Right ventricle myocardium superior (tissue), 1 donor: ENCODE measurements around the gene VDAC1. TPM values are rescaled to one million over a fixed set of nuclear protein-coding genes. Genes with fewer than 3 reads are reported as not detected.
"Not testable (repeated sequence)": the region's sequence is repeated elsewhere in the genome, so short reads cannot be mapped to it uniquely, and the experiment has no call there.

Experiments
- ATAC-seq: fragments of 200-7000 bp; cut with Tn5 transposase; one replicate; pipeline ENCODE4 v1.9.1; 2020; ENCODE audit warnings: mild to moderate bottlenecking; ENCODE audit not compliant: poor library complexity
- DNase-seq: peaks from one replicate; pipeline ENCODE4 v3.0.0-alpha.2; 2020
- intact Hi-C: fragments of 100-400 bp; cut with DNase I; formaldehyde crosslinking; loops from one replicate; pipeline ENCODE4 v1.11.2; 2022
- total RNA-seq: library from RNA; stranded (reverse); fragmentation: NEBNext Ultra II Directional; extraction: Animal tissue kit (Norgen Biotek cat#: 25700); gene quantifications from one replicate; pipeline ENCODE4 v1.2.1, GENCODE V29; 2021
- donor health status: DM: no; HTN: yes; CAD: no; lungs with severe emphysema.

Gene VDAC1
- total RNA-seq, 1 donor from 2014 or later: 475 TPM

DNA sequence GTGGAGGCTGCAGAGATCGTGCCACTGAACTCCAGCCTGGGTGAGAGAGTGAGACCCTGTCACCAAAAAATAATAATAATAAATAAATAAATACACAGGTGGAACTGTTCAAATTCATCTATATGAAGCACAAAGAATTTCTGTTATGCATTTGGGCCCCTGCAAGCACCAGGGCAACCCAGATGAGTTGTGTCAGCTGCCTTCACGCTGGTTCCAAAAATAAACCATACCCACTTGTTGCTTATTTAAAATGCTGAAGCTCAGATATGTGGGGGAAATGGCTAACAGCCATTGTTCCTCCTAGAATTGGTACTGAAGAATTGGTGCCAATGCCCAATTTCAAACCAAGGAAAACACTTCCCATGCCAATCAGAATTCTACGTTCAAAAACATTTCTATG is 25.8 kb downstream of the VDAC1 start:
- ATAC-seq (peak; percentile 57), DNase-seq (no peak)
- intact Hi-C loops: no loop called here

DNA sequence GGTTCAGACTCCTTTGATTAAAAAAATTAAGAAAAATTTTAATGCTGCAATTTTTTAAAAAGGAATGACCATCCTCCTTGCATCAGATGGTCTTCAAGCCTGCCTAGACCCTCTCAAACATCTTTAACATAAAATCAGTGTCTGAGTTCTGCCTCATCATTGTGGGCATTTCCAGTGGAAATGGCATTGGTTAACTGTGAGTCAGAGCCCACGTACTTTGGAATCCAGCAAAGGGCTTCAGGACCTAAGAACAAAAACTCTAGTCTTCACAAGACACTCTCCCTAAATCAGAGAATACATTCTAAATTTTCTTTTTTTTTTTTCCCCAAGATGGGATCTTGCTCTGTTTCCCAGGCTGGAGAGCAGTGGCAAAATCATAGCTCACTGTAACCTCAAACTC is 26.9 kb downstream of the VDAC1 start:
- ATAC-seq (no peak), DNase-seq (no peak)
- intact Hi-C loops: no loop called here

DNA sequence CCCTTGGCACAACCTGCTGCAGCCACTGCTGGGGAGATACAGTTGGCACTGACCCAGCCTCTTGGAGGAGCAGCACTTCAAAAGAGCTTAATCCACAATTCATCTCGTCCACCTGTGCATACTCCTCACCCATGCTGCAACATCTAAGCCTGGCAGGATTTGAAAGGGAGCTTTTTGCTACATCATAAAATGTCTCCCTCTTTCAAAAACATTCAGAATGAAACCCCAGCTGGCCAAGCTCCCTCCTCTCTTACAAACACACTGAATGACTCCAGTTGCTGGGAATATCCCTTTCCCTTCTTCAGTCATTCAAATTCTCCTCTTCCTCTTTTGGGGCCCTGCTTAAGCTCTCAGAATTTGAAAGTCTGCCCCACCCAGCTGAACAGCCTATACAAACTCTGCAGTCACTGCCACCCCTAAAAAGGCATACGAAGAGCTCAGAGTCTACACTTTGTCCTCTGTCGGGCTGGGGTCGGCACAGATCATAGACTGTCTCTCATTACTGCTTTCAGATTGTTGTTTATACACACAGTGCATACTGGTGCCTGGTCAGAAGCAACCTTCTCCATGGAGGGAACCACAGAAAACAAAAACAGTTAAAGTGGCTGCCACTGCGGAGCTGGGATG is 27.5 kb downstream of the VDAC1 start:
- DNase-seq (no peak), ATAC-seq (peak; percentile 8)
- intact Hi-C loops: no loop called here

DNA sequence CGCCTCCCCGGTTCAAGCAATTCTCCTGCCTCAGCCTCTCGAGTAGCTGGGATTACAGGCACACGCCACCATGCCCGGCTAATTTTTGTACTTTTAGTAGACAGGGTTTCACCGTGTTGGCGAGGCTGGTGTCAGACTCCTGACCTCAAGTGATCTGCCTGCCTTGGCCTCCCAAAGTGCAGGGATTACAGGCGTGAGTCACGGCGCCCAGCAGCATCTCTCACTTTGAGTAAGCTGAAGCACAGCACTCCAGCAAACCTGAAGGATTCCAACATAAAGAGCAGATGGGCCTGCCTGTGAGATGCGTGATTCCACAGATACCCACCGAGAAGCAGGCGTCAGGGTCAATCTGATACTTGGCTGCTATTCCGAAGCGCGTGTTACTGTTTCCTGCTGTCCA is 29.2 kb downstream of the VDAC1 start:
- DNase-seq, intact Hi-C loops, ATAC-seq: not testable (repeated sequence)

DNA sequence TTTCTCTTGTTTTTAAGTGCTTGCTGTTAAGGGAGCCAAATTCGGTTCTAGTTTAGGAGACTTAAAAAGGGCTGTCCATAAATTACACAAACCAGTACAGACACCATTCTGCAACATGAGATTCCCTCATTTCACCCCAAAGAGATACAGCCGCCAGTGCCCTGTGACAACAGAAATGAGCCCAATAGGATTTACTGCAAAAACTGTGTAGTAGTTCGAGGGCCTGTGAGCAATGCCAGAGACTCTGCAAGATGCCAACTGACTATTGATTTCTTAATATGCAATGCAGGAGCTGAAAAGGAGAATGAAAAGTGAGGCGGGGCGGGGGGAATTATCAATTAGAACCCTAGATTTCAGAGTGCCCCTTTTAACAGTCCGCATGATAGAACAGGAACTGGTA is 30.6 kb downstream of the VDAC1 start:
- DNase-seq (no peak), ATAC-seq (no peak)
- intact Hi-C loops: no loop called here

DNA sequence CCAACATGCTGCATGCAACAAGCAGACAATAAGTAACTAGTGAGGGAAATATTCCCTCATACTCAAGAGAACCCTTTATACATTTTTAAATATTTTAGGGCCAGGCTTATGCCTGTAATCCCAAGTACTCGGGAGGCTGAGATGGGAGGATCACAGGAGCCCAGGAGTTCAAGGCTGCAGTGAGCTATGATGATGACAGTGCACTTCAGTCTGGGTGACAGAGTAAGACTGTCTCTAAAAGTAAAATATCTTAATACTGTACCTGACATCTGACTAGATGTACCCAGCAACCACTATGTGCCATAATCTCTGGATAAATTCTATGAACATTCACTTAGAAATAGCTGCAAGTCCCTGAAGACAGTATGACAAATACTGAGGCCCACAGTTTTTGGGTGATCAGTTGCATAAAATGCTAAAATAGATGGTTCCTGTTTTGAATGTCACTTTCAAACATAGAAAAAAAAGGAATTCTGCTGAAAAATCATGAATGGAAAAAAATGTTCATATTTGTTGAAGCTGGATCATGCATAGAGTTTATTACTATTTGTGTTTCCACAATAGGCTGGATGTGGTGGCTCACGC is 34.4 kb downstream of the VDAC1 start:
- DNase-seq (no peak), ATAC-seq (no peak)
- intact Hi-C loops: no loop called here

DNA sequence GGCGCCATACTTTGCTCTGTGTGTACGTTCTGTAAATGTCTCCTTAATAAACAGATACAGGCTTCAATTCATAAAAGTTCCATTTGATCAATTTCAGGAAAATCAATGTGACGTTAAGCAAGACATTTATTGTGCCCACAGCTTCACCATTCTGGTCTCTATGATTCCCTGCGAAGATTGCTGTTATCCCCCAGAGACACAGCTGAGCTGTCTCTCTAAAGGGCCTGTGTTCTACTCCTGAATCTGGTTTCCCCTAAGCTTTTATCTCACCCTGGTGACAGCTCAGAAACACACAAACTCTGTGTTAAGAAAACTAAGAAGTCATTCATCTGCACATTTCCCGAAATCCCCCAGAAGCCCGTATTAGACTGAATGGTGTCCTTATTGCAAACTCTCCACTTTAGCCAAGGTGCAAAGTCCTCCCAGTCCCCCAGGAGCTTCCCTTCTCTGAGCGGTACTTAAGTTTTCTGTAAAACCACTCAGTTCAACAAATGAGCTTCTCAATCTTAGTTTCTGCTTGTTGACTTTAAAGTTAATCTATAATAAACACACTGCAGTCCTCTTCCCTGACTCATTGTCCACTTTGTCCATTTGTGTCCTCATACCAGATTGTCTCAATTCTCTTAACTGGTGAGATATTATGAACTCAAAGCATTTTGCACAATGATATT is 35.0 kb downstream of the VDAC1 start:
- DNase-seq (no peak), ATAC-seq (no peak)
- intact Hi-C loops: no loop called here

DNA sequence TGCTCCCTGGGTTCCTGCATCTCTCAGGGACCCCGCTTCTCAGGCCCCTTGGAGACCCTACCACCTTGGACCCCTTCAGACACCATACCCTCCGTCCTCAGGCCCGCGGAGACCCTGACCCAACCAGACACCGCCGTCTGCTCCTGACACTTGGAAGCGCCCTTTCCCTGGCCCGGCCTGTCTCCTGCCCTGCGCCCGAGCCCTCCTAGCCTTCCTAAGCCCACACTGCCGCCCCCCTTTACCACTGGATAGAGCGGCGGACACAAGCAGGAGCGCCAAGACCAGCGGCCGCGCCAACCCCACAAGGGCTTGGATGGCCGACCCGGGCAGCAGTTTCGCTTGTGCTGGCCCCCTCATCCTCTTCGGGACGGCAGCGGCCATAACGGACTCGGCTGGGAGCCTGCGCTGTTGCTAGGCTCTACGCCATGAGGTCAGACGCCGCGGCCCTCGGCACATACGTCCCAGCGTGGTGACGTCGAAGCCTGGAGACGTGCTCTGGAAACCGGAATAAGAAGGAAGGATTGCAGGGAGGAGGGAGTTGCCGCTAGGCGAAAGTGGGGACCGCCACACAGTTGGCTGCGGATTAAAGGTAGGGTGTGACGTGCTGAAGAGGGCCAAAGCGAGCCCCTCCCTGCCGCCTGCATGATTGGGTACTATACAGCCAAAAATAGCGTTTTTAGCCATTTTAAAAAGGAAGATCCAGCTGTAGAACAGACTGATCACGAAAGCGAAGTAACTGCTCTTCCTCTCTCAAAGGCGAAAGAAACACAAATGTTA is 36.4 kb downstream of the VDAC1 start, which contains the start of gene C5orf15:
C5orf15 (minus strand) TSS at position 422 of the 777 bp plus-strand sequence; CDS start at position 381, 41 bp downstream.
- peak; percentile 98 for ATAC-seq
- intact Hi-C loops: no loop called here
- DNase-seq: peak; percentile 99

DNA sequence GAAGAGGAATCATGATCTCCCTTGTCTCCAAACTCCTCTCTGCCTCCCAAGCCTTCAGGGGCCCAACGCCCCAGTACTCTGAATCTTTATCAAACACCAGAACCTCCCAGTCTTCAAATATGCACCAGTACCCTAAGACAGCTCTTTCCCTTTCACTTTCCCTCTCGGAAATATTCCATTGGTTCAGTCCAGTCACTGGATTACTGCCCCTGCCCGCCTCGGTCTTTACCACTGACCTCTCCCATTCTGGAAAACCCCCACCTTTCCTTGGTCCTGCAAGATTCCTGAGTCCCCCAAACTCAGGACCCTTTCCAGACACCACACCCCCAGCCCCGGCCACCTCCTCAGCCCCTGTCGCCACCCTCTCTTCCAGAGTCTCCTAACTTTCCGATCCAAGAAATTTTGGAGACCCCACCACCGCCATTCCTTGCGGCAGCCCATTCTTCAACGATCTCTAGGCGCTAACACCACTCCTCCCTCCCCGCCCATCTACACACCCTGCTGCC is 37.0 kb downstream of the VDAC1 start:
- intact Hi-C loops: no loop called here
- ATAC-seq: peak; percentile 32
- no peak for DNase-seq

DNA sequence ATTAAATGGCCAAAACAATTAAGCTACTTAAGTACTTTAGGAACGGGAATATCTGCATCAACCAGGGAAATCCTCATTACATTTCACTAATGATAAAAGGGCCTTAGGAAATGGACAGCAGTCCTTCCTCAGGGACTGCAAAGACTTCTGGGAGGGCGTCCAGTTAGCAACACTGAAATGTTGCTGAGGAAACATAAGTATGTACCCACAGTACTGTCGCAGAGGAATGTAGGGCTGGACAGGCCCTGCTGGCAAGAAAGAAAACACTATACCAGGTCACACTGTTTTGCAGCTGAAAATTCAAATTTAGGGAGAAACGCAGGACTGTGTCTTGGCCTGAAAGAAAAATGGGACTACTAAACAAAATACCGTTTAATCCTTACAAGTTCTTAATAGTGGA is 37.7 kb downstream of the VDAC1 start:
- no peak for DNase-seq
- ATAC-seq: peak; percentile 53
- intact Hi-C loops: no loop called here

DNA sequence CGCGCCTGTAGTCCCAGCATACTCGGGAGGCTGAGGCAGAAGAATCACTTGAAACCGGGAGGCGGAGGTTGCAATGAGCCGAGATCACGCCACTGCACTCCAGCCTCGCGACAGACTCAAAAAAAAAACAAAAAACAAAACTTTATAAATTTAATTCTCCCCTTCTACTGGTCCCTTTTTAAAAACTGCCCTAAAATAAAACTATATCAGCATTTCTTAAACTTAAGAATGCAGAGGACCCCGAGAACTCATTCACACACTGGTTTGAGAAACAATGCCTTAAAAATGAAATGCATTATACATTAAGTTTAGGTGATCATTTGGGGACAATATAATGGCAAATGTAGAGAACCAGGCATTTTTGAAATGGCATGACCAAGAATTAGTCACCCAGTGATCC is 38.7 kb downstream of the VDAC1 start:
- intact Hi-C loops: no loop called here
- DNase-seq: no peak
- ATAC-seq: no peak

DNA sequence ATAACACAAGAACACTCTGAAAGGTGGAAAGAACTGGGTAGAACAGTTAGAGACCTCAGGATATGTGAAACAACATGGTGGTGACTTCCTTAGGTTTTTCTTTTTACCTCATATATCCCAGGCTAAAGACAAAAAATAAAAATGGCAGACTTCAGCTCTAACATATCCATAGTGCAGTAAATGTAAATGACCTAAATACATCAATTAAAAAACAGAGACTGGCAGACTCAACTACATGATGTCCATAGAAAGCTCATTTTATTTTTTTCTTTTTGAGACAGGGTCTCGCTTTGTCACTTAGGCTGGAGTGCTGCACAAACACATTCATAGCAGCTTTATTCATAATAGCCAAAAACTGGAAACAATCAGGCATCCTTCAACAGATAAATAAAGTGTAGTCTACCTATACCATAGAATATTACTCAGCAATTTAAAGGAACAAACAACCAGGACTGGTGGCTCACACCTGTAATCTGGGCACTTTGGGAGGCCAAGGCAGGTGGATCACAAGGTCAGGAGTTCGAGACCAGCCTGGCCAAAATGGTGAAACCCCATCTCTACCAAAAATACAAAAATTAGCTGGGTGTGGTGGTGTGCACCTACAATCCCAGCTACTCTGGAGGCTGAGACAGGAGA is 41.2 kb downstream of the VDAC1 start:
- DNase-seq (no peak), ATAC-seq (no peak)
- intact Hi-C loops: no loop called here

DNA sequence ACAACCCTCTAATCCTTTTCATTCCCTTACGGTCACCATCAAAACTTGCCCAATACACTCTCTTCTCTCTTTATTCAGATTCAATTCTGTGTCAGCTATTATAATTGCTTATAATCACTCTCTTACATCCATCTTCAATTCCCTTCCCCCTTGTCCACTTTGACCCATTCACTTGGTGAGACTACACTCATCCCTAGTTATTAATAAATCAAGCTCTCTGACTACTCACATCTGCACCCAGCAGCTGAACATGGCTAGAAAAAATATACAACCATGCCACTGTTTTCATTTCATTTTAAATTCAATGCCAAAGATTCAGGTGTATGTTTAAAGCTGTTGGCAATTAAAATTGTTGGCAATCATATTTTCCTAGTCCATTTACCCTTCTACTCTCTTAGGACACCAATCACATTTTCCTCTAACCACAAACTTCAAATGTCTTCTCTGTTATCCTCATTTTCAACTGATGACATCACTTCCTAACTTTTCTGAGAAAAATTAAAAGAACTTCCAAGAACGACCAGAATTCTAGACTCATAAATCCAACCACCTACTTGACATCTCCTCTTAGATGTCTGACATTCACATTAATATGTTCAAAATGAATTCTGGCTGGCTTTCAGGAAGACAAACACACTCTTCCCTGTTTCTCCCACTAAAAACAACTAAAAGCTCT is 41.8 kb downstream of the VDAC1 start:
- intact Hi-C loops: no loop called here
- DNase-seq (no peak), ATAC-seq (no peak)

DNA sequence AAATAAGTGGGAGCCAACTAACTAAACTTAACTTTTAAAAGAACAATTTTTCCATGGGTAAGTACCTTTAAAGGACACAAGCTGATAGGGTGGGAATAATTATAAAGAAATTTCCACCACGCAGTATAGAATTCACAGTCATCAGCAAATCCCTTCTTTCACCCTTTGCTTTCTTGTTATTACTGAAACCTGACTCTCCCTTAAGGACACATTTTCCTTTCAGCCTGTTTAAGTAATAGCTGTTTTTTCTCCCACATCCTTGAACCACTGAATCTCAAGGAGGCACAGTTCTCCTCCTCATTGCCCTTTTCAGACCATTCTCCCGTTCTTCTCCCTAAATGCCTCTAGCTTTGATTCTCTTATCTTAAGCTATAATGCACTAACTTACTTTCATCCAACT is 42.6 kb downstream of the VDAC1 start:
- ATAC-seq: no peak
- intact Hi-C loops: no loop called here

DNA sequence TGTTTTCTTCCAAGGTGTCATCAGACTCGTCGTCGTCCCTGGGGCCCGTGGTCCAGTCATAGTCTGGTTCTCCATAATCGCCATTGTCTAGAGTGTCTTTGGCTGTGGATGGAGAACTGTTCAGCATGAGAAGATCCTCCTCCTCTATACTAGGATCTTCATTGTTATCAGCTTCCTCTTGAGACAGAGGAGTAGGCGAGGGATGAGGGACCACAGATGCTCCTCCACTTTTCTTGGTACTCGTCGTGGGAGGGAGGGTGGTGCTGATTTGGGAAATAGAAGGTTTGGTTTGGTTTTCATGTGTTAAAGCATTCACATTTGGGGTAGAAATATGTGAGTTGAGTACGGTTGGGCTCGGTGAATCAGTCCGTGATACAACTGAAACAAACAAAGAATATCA is 45.1 kb downstream of the VDAC1 start:
- intact Hi-C loops: no loop called here
- ATAC-seq (no peak), DNase-seq (no peak)

More for the DNA sequence above, 42.6 kb downstream of the VDAC1 start:
- DNase-seq: no peak

DNA sequence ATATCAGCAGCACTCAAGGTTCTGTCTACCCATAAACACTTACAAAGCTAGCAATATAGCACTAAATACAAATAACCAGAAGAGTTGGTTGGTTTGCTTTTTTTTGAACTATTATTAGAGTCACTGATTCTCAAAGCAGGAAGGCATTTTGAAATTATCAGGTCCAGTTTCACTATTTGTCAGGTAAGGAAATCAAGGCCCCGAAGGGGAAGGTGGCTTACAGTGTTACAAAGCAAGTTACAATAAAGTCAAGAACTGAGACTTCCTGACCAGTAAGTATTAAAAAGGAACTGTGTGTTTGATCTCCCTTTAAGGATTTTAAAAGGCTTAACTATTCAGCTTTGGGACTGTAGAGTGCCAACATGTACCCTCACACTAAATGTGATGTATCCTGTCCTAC is 47.2 kb downstream of the VDAC1 start:
- intact Hi-C loops: no loop called here
- no peak for DNase-seq
- ATAC-seq: no peak

DNA sequence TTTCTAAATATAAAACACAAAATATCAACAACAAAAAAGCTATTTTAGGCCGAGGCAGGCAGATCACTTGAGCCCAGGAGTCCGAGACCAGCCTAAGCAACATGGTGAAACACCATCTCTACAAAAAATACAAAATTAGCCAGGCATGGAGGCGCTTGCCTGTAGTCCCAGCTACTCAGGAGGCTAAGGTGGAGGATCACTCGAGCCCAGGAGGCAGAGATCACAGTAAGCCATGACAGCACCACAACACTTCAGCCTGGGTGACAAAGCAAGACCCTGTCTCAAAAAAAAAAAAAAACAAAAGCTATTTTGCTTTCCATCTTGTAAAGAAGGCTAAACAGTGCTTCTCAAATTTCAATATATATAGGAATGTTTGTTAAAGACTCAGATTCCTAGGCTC is 47.7 kb downstream of the VDAC1 start:
- no peak for DNase-seq
- ATAC-seq: no peak
- intact Hi-C loops: no loop called here

DNA sequence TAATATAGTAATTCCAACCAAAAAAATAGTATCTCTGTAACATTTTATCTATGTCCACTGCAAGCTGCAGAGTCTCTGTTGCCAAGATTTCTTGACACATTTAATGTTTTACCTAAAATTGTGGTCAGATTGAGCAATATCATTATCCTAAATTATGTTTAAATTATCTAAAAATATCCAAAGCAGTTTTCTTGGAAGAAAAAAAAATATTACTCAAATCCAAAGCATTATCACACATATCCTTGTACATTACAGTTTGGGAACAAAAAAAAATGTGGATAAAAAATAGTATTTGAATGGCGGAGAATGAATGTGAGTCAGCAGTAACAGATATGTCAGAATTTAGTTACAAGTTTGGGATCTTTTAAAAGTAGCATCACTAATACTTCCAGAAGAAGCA is 48.6 kb downstream of the VDAC1 start:
- ATAC-seq, intact Hi-C loops, DNase-seq: not testable (repeated sequence)
